PFSK-1 (cell line): ENCODE measurements around the gene SRRM1.

ENCODE experiments used
- FOXP2 ChIP-seq: optimal IDR thresholded peaks from 2 replicates; pipeline ENCODE3; 2011; ENCODE audit warnings: borderline replicate concordance, control low read depth, inconsistent platforms; ENCODE audit not compliant: insufficient read depth; ENCODE audit errors: extremely low read length, extremely low read depth
- POLR2AphosphoS5 ChIP-seq: IDR thresholded peaks from 2 replicates; pipeline ENCODE4 v1.6.1; 2012; ENCODE audit warnings: low read depth, mild to moderate bottlenecking, control low read depth, low read length, moderate library complexity
- SIN3A ChIP-seq: IDR thresholded peaks from 2 replicates; pipeline ENCODE4 v1.6.1; 2012; ENCODE audit warnings: mild to moderate bottlenecking, low read length, moderate library complexity, borderline replicate concordance; ENCODE audit not compliant: insufficient read depth
- TAF1 ChIP-seq: IDR thresholded peaks from 2 replicates; pipeline ENCODE4 v1.6.1; 2012; ENCODE audit warnings: low read length, control low read depth, borderline replicate concordance; ENCODE audit not compliant: insufficient read depth

GRCh38 chr1:24622218-24622617 is 20.9 kb upstream of the SRRM1 start:
- no peak for TF ChIP-seq TAF1
- no peak for TF ChIP-seq SIN3A
- no peak for TF ChIP-seq POLR2AphosphoS5
- TF ChIP-seq FOXP2, result no peak
